Cardiac muscle cell (in vitro differentiated cells and primary cell): ENCODE measurements around the gene GFOD2. TPM values are rescaled to one million over a fixed set of nuclear protein-coding genes. Genes with fewer than 3 reads are reported as not detected.
"Not testable (repeated sequence)": the region's sequence is repeated elsewhere in the genome, so short reads cannot be mapped to it uniquely, and the experiment has no call there.

Source experiments
- DNase-seq, 2 donors: peaks; one replicate each; pipeline versions ENCODE4 v3.0.0 to v3.0.0-alpha.2; 2010 to 2017; ENCODE audit warnings: low read depth in 1 of 2, low spot score in 1 of 2
- H3K27ac ChIP-seq: fragments of 200-600 bp; sonication (generic); 2 replicates; pipeline ENCODE4 v1.5.1; 2016
- H3K27me3 ChIP-seq: fragments of 200-600 bp; sonication (generic); 2 replicates; pipeline ENCODE4 v1.6.0; 2016; ENCODE audit warnings: control low read depth
- H3K36me3 ChIP-seq: fragments of 200-600 bp; sonication (generic); 2 replicates; pipeline ENCODE4 v1.5.1; 2016; ENCODE audit warnings: control low read depth
- H3K4me1 ChIP-seq: fragments of 200-600 bp; sonication (generic); 2 replicates; pipeline ENCODE4 v1.8.1; 2017; ENCODE audit warnings: low read depth, mild to moderate bottlenecking, mixed run types
- H3K4me3 ChIP-seq: fragments of 200-600 bp; sonication (generic); 2 replicates; pipeline ENCODE4 v1.5.1; 2016; ENCODE audit warnings: mild to moderate bottlenecking
- H3K9me3 ChIP-seq: fragments of 200-600 bp; sonication (generic); 2 replicates; pipeline ENCODE4 v1.5.1; 2017; ENCODE audit warnings: low read depth, mild to moderate bottlenecking, control low read depth
- CTCF ChIP-seq: IDR thresholded peaks from 2 replicates; pipeline ENCODE4 v1.5.1; 2012; ENCODE audit warnings: low read depth, mild to moderate bottlenecking, low read length
- polyA plus RNA-seq: library from polyadenylated mRNA; unstranded; fragments of >200 nt; fragmentation: Nextera tagmentation; extraction: Ambion mirVana; gene quantifications from 2 replicates; pipeline ENCODE4 v1.2.1, GENCODE V29; 2016
- total RNA-seq: library from RNA; depleted of rRNA; stranded (reverse); fragments of >200 nt; gene quantifications from 2 replicates; pipeline ENCODE4 v1.2.3, GENCODE V29; 2016

GFOD2 gene
- total and polyA plus RNA-seq, 2 experiments from 2014 or later, result 5.6 to 5.9 TPM

DNA sequence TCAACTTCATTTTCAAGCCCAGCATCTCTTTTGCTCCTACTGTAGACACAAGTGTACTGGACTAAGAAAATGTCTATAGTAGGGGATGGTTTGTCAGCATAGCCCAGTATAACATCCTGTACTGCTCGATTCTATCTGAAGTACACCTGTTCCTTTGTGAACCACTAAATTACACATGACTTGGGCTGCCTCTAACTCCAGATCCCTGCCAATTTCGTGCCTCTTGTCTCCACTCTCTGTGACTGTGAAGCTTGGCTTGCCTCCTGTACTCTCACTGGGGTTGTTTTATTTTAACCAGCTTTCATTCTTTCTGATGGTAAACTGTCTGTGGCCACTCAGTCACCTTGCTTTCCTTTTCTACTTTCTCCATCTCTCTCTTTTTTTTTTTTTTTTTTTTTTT lies 24.5 kb downstream of the GFOD2 start:
- TF ChIP-seq CTCF, result no peak
- Histone ChIP-seq H3K9me3 (no peaks in the 10 kb centered on the region), H3K4me3 (no peak overlapping the region), H3K36me3 (no peaks in the 10 kb centered on the region), H3K27ac (no peak overlapping the region), H3K27me3 (peaks cover 90% of the 10 kb centered on the region), H3K4me1 (no peaks in the 10 kb centered on the region)
- no peak for DNase-seq

DNA sequence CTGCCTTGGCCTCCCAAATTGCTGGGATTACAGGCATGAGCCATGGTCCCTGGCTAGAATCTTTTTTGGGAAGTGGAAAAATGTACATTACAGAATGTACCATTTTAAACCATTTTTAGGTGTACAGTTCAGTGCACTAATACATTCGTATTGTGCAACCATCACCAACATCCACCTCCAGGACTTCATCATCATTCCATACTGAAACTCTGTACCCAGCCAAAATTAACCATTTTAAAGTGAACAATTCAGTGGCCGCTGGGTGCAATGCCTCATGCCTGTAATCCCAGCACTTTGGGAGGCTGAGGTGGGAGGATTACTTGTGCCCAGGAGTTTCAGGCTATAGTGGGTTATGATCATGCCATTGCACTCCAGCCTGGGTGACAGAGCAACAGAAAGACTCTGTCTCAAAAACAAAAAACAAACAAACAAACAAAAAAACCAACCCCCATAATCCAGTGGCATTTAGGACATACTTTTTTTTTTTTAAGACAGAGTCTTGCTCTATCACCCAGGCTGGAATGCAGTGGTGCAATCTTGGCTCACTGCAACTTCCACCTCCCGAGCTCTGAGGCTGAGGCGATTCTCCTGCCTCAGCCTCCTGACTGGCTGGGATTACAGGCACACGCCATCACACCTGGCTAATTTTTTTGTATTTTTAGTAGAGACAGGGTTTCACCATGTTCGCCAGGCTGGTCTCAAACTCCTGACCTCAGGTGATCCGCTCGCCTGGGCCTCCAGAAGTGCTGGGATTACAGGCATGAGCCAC lies 25.4 kb downstream of the GFOD2 start:
- not testable (repeated sequence) for H3K4me3 ChIP-seq, H3K4me1 ChIP-seq, H3K27ac ChIP-seq, H3K9me3 ChIP-seq, H3K36me3 ChIP-seq
- DNase-seq, result peak in 1 of 2 donors; percentile 10
- peaks cover 98% of the 10 kb centered on the region for H3K27me3 ChIP-seq

GRCh38 chr16:67685388-67686112 lies 33.6 kb downstream of the GFOD2 start:
- no peak overlapping the region for H3K27ac ChIP-seq

DNA sequence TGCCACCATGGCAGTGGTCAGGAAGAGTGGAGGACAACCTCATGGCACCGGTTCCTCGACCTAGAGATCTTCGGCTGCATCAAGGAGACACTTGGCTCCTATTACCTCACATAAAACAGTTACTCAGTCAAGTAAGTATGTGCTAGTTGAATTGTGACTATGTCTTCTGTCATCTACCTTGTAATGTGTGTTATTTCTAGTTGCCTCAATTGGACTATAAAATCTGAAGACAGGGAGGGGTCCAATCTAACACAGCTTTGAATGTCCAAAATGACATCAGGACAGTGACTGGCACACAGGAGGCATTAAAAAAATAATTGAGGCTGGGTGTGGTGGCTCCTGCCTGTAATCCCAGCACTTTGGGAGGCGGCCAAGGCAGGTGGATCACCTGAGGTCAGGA lies 35.3 kb downstream of the GFOD2 start:
- no peak overlapping the region for H3K27ac ChIP-seq
- peaks cover 88% of the 10 kb centered on the region for H3K27me3 ChIP-seq
- no peak for TF ChIP-seq CTCF
- no peak overlapping the region for H3K4me3 ChIP-seq
- H3K4me1 ChIP-seq, result no peaks in the 10 kb centered on the region
- no peaks in the 10 kb centered on the region for H3K9me3 ChIP-seq
- no peak for DNase-seq
- no peaks in the 10 kb centered on the region for H3K36me3 ChIP-seq

More at GRCh38 chr16:67685388-67686112, 33.6 kb downstream of the GFOD2 start:
- DNase-seq, result no peak
- H3K9me3 ChIP-seq, result no peaks in the 10 kb centered on the region
- no peak for TF ChIP-seq CTCF
- H3K4me3 ChIP-seq, result no peak overlapping the region
- peaks cover 89% of the 10 kb centered on the region for H3K27me3 ChIP-seq
- H3K36me3 ChIP-seq, result no peaks in the 10 kb centered on the region
- H3K4me1 ChIP-seq, result no peaks in the 10 kb centered on the region

DNA sequence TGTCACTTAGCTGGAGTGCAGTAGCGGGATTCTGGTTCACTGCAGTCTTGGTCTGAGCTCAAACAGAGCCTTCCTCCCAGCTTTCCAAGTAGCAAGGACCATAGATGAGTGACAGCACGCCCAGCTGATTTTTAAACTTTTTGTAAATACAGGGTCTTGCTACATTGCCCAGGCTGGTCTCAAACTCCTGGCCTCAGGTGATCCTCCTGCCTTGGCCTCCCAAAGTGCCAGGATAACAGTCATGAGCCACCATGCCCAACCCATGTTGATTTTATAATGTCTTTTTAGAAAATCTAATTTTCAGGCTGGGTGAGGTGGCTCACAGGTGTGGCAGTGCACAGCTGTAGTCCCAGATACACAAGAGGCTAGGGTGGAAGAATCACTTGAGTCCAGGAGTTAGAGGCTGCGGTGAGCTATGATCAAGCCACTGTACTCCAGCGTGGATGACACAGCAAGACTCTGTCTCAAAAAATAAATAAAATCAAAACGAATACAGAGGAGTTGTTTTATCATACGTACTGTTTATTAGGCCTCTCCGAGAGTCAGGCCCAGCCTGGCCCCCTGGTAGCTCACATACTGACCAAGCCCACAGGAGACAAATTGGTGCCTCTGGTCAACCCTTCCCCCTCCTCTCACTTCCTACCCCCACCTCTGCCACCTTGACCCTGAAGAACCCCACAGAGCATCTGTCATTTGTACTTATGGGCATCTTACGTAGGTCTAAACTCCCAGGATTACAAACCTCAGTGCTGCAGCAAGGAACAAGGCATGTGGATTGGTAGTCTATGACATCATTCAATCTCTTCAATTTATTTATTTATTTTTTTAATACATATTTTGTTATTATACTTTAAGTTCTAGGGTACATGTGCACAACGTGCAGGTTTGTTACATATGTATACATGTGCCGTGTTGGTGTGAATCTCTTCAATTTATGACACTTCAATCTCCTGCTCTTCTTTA lies 38.9 kb downstream of the GFOD2 start:
- peaks cover 96% of the 10 kb centered on the region for H3K27me3 ChIP-seq
- H3K9me3 ChIP-seq, result no peaks in the 10 kb centered on the region
- TF ChIP-seq CTCF, result no peak
- H3K27ac ChIP-seq, result no peak overlapping the region
- H3K4me1 ChIP-seq, result no peaks in the 10 kb centered on the region
- no peaks in the 10 kb centered on the region for H3K36me3 ChIP-seq
- no peak for DNase-seq
- no peak overlapping the region for H3K4me3 ChIP-seq
